HG02885 (cell line): ENCODE results near the gene MPHOSPH10.
"Not testable (repeated sequence)": the region's sequence is repeated elsewhere in the genome, so short reads cannot be mapped to it uniquely, and the experiment has no call there.

ENCODE experiments used
- ATAC-seq: cut with Tn5 transposase; IDR thresholded peaks from one replicate; pipeline ENCODE4 v1.9.1; 2021; ENCODE audit warnings: mild to moderate bottlenecking; ENCODE audit not compliant: unreplicated experiment, poor library complexity

Gene MPHOSPH10

GRCh38 chr2:71130152-71130904 lies at the start of gene MPHOSPH10, which contains the start of gene MCEE:
TSS of gene MPHOSPH10 (plus strand) at chr2:71130634. CDS start at chr2:71130666, 32 bp downstream.
TSS of gene MCEE (minus strand) at chr2:71130229. CDS start at chr2:71130219, 10 bp downstream.
- peak; percentile 91 for ATAC-seq

GRCh38 chr2:71082402-71083252 lies 47.8 kb upstream of the MPHOSPH10 start:
- ATAC-seq = no peak

GRCh38 chr2:71083297-71083696 lies 47.1 kb upstream of the MPHOSPH10 start:
- ATAC-seq = not testable (repeated sequence)

DNA sequence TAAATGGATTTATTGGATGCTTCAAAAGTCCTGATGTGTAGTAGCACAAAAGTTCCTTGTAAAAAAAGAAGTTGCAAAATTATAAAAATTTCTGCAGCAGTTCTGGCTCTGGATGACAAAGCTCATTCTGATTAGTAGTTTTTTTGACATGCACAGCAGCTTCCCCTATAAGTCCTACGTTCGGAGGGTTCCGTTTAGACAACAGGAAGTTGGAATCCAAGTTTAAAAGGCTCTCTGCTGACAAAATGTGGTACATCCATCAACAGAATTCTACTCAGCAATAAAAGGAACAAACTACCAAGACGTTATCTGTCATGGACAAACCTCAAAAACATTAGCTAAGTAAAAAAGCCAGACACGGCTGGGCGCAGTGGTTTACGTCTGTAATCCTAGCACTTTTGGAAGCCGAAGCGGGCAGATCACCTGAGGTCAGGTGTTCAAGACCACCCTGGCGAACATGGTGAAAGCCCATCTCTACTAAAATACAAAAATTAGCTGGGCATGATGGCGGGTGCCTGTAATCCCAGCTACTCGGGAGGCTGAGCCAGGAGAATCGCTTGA lies 46.6 kb upstream of the MPHOSPH10 start:
- ATAC-seq = not testable (repeated sequence)

DNA sequence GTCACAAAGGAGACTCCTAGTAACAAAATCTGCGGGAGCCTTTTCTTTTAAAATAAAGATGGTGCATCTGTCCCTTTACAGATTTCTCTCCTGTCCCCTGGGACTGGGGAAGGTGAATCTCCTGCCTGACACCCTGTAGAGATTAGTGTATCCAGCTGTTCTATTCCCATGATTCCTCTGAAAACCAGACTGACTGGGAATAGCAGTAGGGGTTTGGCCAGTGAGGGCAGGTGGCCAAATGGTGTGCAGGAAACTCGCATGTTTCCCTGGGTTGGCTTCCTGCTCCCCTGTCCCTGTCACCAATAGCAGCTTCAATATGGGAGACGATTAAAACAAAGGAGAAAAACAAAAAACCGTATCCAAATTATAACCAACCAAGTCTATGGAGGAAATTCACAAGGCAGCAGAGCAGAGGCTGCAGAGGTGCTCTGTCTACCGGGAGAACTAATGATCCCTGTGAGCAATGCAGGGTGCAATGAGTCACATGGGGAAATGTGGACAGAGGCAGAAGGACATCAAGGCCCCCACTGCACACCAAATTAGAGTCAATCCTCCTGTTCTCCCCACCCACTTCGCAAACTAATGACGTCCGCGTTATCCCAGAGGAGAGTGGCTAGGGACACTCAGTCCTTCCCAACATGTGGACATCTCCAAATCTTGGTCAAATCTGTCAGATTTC lies 45.0 kb upstream of the MPHOSPH10 start:
- ATAC-seq = not testable (repeated sequence)

DNA sequence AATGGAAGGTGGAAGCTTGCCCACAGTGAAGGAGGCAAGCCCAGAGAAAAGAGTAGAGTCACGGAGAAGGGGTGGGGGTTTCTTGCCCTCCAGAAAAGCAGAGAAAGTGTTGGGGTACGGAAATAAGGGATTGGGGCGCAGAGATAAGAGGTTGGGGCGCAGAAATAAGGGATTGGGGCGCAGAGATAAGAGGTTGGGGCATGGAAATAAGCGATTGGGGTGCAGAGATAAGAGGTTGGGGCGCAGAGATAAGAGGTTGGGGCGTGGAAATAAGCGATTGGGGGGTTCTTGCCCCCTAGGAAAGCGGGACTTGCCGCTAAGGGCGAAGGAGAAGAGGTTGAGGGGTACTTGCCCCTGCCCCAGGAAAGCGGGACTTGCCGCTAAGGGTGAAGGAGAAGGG lies 41.0 kb upstream of the MPHOSPH10 start:
- not testable (repeated sequence) for ATAC-seq

GRCh38 chr2:71091808-71092207 lies 38.6 kb upstream of the MPHOSPH10 start:
- ATAC-seq = not testable (repeated sequence)

GRCh38 chr2:71092491-71093260 lies 37.8 kb upstream of the MPHOSPH10 start:
- not testable (repeated sequence) for ATAC-seq

DNA sequence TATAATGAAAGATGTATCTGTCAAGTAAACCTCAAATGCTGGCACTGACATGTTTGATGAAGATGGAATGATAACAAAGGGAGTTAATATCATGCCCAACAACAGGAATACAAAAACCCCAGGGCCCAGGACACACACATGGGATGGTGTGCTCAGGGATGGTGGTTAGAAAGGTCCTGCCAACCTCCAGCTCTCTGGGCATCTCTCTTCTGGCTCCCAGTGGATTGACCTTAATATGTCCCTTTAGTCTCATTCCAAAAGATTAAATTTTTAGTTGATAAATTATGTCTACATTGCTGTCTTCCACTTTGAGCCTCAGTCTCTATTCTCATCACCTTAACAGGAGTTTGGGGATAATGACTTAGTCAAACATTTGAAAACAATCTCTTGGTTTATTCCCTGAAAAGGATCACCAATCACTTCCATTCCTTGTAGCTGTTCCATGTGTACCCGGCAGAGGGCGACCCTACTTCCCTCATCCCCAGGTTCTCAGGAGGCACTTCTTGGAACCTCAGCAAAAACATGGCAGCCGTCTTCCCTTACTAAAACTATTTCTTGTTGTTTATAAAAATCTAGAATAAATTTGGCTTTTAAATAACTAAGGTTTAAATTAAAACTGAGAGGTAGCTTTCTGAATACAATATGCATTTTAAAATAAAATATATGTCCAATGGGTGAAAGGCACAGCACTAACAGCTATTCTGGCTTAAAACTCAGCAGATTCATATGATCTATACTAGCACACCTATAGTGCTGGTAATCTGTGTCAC lies 30.1 kb upstream of the MPHOSPH10 start:
- ATAC-seq = peak; percentile 68

- ATAC-seq = no peak
Measured at GRCh38 chr2:71101656-71102055, 28.8 kb upstream of the MPHOSPH10 start.

- no peak for ATAC-seq
Measured at GRCh38 chr2:71102981-71103681, 27.3 kb upstream of the MPHOSPH10 start.

DNA sequence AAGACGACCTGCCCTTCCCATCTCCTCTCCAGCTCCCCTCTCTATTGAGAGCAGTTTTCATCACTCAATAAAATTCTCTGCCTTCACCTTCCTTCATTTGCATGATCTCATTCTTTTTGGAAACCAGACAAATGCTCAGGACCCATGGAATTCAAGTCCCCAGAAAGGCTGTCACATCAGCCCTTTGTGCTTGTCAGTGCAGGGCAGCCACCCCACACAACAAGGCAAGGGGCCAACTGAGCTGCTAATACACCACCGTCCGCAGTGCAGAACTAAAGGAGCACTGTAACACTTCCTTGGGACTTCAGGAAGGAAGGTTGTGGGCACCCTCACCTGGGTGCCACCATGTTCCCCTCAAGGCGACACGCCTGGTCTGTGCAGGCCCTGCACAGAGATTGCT lies 26.6 kb upstream of the MPHOSPH10 start:
- no peak for ATAC-seq

GRCh38 chr2:71106463-71106862 lies 24.0 kb upstream of the MPHOSPH10 start:
- not testable (repeated sequence) for ATAC-seq

DNA sequence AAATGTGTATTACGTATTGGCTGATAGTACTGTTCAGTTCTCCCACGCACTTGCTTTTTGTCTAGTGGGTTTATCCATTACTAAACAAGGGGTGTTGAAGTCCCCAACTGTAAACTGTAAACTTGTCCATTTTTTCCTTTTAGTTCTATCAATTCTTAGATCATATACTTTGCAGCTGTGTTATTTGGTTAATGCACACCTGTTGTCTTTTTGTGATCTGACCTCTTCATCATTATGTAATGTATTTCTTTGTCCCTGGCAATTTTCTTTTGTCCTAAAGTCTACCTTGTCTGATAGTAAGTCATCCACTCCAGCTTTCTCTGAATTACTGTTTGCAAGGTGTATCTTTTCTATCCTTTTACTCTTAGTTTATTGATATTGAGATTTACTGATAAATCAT lies 22.3 kb upstream of the MPHOSPH10 start:
- ATAC-seq = no peak

- ATAC-seq = no peak
Measured at GRCh38 chr2:71113843-71114242, 16.6 kb upstream of the MPHOSPH10 start.

DNA sequence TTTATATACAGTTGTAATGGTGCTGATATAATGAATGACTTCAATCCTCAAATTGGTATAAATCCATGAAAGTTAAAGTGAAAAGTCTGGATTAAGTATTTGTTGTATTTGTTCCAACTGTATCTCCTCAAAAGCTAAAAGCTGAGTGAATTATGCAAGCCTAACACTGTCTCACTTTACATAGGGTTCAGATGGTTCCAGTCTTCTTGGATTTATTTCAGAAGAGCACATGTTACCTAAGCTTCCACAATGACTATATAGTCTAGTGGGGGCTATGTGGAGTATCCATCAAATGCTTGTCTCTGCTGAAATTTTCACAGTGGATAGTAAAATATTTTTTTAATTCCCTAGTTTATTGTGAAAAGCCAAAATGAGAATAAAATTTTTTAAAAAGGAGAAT lies 13.4 kb upstream of the MPHOSPH10 start:
- ATAC-seq = no peak

DNA sequence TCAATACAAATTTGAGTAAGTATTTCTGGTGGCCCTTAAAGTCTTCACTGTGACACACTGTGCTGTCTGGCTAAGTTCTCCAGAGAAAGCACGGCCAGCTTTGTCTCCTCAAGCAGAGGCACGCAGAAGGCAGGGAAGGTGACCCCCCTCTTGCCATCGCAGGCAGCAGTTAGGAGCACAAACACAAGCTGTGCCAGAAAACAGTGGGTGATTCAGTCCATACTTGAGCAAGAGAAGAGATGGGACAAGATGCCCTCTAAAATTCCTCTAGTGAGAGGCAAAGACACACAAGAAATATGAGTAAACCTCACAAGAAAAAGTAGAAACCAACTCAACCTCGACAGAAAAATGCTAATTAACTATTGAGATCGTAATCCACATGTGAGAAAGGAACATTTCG lies 10.2 kb upstream of the MPHOSPH10 start:
- no peak for ATAC-seq

GRCh38 chr2:71121479-71121878 lies 9.0 kb upstream of the MPHOSPH10 start:
- no peak for ATAC-seq
